NCI-H748 (cell line): ENCODE results near the gene SSTR5.

ENCODE experiments used
- DNase-seq: peaks from one replicate; lab custom pipeline; 2025; ENCODE audit not compliant: unreplicated experiment; lab: John Stamatoyannopoulos, UW

The SSTR5 gene

DNA sequence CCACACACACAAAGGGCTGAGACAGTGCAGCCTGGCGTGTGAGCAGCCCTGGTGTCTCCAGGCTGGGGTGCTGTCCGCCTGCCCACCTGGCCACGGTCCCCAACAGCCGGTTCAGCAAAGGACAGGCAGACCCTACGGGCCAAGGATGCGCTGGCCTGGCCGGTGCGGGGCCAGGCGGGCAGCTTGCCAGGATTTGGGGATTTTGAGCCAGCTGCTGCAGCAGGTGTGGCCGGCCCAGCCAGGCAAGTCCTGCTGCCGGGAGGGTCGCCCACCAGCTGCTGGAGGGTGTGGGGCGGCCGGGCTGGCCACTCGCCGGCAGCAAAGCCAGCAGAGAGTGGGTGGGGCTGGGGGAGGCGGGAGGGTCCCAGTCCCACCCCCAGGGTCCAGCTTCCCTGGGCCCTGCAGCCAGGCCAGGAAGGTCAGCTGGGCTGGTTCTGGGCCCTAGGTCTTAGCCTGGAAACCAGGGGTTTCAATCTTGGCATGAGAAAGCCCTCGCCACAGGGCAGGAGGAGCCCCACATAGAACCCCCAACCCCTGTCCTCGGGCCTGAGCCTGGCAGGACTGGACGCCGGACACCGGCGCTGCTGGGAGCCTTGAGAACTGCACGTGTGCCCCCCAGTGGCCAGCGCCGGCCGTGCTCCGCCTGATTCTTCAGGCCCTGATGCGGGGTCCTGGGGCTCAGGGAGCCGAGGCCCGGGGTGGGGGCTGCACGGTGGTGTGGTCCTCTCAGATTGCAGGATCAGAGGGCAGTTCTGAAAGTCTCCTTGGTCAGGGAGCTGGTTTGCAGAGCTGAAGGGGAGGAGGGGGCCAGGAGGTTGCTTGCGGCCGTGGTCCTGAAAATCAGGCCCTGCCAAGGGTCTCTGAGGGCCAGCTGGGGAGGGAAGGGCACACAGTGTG lies 17.6 kb upstream of the SSTR5 start:
- peak; percentile 25 for DNase-seq

DNA sequence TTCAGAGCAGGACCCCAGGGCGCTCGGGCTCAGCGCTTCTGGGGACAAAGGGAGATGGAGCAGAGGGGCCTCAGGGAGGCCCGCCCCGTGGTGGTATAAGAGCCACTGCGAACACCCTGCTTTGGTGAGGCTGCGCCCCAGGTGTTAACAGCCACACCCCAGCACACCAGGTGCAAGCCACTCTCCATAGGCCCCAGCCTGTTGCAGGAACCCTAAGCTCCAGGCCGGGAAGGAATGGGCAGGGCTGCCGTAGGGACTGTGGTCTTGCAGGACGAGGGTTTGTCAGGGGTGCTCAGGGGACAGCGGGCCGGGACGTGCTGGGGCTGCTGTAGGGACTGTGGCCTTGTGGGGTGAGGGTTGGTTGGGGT lies 17.0 kb upstream of the SSTR5 start:
- DNase-seq: no peak

GRCh38 chr16:1056196-1056595 lies 16.4 kb upstream of the SSTR5 start:
- no peak for DNase-seq

- DNase-seq: no peak
These were observed 15.2 kb upstream of the SSTR5 start for GRCh38 chr16:1057252-1057932.

GRCh38 chr16:1058216-1058615 lies 14.3 kb upstream of the SSTR5 start:
- no peak for DNase-seq

GRCh38 chr16:1059310-1059709 lies 13.2 kb upstream of the SSTR5 start:
- DNase-seq: no peak

- DNase-seq: no peak
These were observed 11.9 kb upstream of the SSTR5 start for GRCh38 chr16:1060416-1061340.

GRCh38 chr16:1061769-1062505 lies 10.6 kb upstream of the SSTR5 start:
- no peak for DNase-seq

DNA sequence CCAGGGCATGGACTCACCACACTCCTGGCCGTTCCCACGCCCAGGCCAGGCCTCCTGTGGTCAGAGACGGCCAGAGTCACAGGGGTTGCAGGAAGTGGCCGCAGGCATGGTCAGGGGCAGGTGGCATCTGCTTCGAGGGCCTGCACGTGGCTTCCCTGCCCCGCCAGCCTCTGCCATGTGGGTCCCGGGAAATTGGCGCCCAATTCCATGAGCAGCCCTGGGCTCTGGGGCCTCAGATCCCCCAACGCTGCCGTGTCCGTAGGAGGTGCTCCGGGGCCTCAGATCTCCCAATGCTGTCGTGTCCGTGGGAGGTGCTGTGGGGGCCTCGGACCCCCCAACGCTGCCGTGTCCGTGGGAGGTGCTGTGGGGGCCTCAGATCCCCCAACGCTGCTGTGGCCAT lies 9.7 kb upstream of the SSTR5 start:
- no peak for DNase-seq

DNA sequence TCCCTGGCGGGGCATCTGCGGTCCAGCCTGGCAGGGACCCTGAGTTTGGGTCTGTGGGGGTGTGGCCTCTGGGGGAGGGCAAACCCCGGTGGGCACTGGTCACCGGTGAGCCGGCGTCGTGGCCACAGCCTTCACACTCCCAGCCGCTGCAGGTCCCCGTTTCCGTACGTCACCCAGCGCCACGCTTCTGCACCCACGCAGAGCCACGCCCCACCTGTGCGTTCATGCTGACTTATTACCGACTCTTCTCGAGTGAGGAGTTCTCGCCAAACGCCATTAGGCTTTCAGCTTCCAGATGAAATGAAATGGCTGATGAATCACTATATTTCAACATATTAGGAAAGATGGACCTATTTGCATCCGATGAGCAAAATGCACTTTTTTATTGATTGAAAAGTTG lies 8.8 kb upstream of the SSTR5 start:
- DNase-seq: no peak

GRCh38 chr16:1065469-1066128 lies 6.9 kb upstream of the SSTR5 start:
- no peak for DNase-seq

GRCh38 chr16:1066584-1067172 lies 5.9 kb upstream of the SSTR5 start:
- peak; percentile 57 for DNase-seq

GRCh38 chr16:1067629-1068028 lies 4.9 kb upstream of the SSTR5 start:
- no peak for DNase-seq

GRCh38 chr16:1068451-1068850 lies 4.1 kb upstream of the SSTR5 start:
- DNase-seq: no peak

DNA sequence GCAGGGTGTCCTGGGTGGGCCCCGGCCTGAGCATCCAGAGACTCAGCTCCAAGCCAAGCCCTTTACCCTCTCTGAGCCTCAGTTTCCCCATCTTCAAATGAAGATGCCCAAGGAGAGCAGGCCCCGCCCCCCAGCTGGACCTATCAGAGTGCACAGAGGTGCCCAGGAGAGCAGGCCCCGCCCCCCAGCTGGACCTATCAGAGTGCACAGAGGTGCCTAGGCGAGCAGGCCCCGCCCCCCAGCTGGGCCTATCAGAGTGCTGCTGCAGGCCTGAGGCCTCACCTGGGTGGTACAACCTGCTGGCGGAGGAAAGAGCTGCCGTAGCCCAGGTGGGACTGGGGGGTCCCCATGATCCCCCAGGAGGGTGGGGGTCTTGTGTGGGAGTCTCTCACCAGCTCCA lies 3.4 kb upstream of the SSTR5 start:
- no peak for DNase-seq

GRCh38 chr16:1070084-1070863 lies 2.3 kb upstream of the SSTR5 start:
- DNase-seq: no peak

DNA sequence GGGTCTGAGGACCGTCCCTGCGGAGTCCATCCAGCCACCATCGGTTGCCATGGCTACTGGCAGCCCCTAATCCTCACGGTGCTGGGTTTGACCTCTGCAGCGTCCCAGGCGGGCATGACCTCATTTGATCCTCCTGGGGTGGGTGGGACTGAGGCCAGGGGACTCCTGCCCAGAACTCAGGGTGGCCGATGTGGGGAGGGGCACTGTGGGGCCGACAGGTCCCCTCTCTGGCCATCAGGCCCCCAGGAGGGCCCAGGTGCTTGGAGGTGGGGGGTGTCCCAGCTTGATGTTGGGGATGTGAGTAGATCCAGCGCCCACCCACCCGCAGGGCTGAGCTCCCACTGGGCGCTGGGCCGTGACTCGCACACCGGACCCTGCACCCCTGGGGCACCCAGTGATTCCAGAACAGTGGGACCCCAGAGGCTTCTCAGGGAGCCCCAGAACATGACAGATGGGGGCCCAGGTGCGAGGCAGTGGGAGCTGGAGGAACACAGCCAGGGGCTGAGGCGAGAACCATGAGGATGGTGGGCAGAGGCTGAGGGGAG lies 1.6 kb upstream of the SSTR5 start:
- DNase-seq: no peak

GRCh38 chr16:1071561-1072225 lies 854 bp upstream of the SSTR5 start:
- peak; percentile 37 for DNase-seq
